OCI-LY7 (cell line): ENCODE measurements around the gene SETD3. TPM values are rescaled to one million over a fixed set of nuclear protein-coding genes. Genes with fewer than 3 reads are reported as not detected.

Experiments used
- BruUV-seq: library from RNA; stranded (reverse); fragments of 400-500 nt; replicated peaks from 2 replicates; lab custom pipeline; 2021; lab: Mats Ljungman, UMichigan
- CTCF ChIA-PET: fragments of 300-600 bp; sonication (Branson Sonifier 250); formaldehyde crosslinking; loops from one replicate; lab custom pipeline; 2022; ENCODE audit warnings: antibody characterized with exemption; ENCODE audit not compliant: unreplicated experiment; lab: Charles Lee
- POLR2A ChIA-PET: fragments of 300-600 bp; sonication (Branson Sonifier 250); formaldehyde crosslinking; loops from one replicate; lab custom pipeline; 2022; ENCODE audit warnings: antibody characterized with exemption; lab: Charles Lee
- DNase-seq: peaks from one replicate; pipeline ENCODE4 v3.0.0-alpha.2; 2015; ENCODE audit warnings: low spot score
- H2AFZ ChIP-seq: fragments of 200-600 bp; sonication (generic), shearing (Covaris generic); 2 replicates; pipeline ENCODE4 v1.6.1; 2014; ENCODE audit warnings: mild to moderate bottlenecking, antibody characterized with exemption, low read length, moderate library complexity
- H3K27ac ChIP-seq: fragments of 200-600 bp; sonication (generic); 2 replicates; pipeline ENCODE4 v1.5.1; 2014; ENCODE audit warnings: mixed run types, low read depth, mild to moderate bottlenecking, moderate library complexity, low read length, inconsistent platforms; ENCODE audit not compliant: poor library complexity, severe bottlenecking
- H3K36me3 ChIP-seq: fragments of 200-600 bp; sonication (generic); 2 replicates; pipeline ENCODE4 v1.6.1; 2014; ENCODE audit warnings: mild to moderate bottlenecking, antibody characterized with exemption, low read length, moderate library complexity, mixed read lengths; ENCODE audit not compliant: insufficient read depth
- H3K4me1 ChIP-seq: fragments of 200-600 bp; sonication (generic); 2 replicates; pipeline ENCODE4 v1.5.1; 2014; ENCODE audit warnings: mild to moderate bottlenecking, low read length; ENCODE audit not compliant: insufficient read depth, poor library complexity, severe bottlenecking
- H3K4me2 ChIP-seq: fragments of 200-600 bp; sonication (generic); 2 replicates; pipeline ENCODE4 v1.6.1; 2014; ENCODE audit warnings: mild to moderate bottlenecking, low read length
- H3K4me3 ChIP-seq: fragments of 200-600 bp; sonication (generic); 2 replicates; pipeline ENCODE4 v1.5.1; 2014; ENCODE audit warnings: mild to moderate bottlenecking, low read depth, low read length; ENCODE audit not compliant: poor library complexity, severe bottlenecking
- H3K79me2 ChIP-seq: fragments of 200-600 bp; sonication (generic); 2 replicates; pipeline ENCODE4 v1.6.1; 2016; ENCODE audit warnings: low read depth, mild to moderate bottlenecking, low read length, moderate library complexity, mixed read lengths; ENCODE audit not compliant: insufficient read depth
- H3K9me2 ChIP-seq: fragments of 200-600 bp; sonication (generic); 2 replicates; pipeline ENCODE4 v1.6.1; 2016; ENCODE audit warnings: mild to moderate bottlenecking, low read length, mixed read lengths; ENCODE audit not compliant: insufficient read depth
- H3K9me3 ChIP-seq: fragments of 200-600 bp; sonication (generic); 2 replicates; pipeline ENCODE4 v1.6.1; 2014; ENCODE audit warnings: mild to moderate bottlenecking, mixed run types, low read length, mixed read lengths
- H4K20me1 ChIP-seq: fragments of 200-600 bp; sonication (generic); 2 replicates; pipeline ENCODE4 v1.6.1; 2014; ENCODE audit warnings: mild to moderate bottlenecking, antibody characterized with exemption, low read length, moderate library complexity, mixed read lengths; ENCODE audit not compliant: insufficient read depth
- EZH2phosphoT487 ChIP-seq: fragments of 200-600 bp; sonication (generic); IDR thresholded peaks from 2 replicates; pipeline ENCODE4 v1.6.1; 2018; ENCODE audit warnings: low read depth, borderline replicate concordance, mild to moderate bottlenecking, mixed run types, antibody characterized with exemption, low read length, moderate library complexity, mixed read lengths
- intact Hi-C: fragments of 100-400 bp; cut with micrococcal nuclease; formaldehyde crosslinking; loops from one replicate; pipeline ENCODE4 v1.10.0; 2022; ENCODE audit not compliant: unreplicated experiment
- total RNA-seq, 2 experiments: library from RNA; depleted of rRNA in 1 of 2; stranded (reverse); fragments of >200 nt in 1 of 2; shearing (Covaris generic) in 1 of 2; gene quantifications; 2 replicates each; pipeline ENCODE4 v1.2.3, GENCODE V29; 2014 to 2022
- TF ChIP-seq, protein P1 (sequence below): fragments of 200-600 bp; sonication (generic); conservative IDR thresholded peaks from 2 replicates; pipeline ENCODE4 v1.5.1; 2014; ENCODE audit warnings: mild to moderate bottlenecking, antibody characterized with exemption, low read length, moderate library complexity, mixed read lengths

Gene SETD3
- total RNA-seq, 2 experiments from 2014 or later, result 42.4 to 65.5 TPM

- no peak overlapping the region for H3K4me2 ChIP-seq
- no peak for TF ChIP-seq EZH2phosphoT487
- TF ChIP-seq, protein P1, sequence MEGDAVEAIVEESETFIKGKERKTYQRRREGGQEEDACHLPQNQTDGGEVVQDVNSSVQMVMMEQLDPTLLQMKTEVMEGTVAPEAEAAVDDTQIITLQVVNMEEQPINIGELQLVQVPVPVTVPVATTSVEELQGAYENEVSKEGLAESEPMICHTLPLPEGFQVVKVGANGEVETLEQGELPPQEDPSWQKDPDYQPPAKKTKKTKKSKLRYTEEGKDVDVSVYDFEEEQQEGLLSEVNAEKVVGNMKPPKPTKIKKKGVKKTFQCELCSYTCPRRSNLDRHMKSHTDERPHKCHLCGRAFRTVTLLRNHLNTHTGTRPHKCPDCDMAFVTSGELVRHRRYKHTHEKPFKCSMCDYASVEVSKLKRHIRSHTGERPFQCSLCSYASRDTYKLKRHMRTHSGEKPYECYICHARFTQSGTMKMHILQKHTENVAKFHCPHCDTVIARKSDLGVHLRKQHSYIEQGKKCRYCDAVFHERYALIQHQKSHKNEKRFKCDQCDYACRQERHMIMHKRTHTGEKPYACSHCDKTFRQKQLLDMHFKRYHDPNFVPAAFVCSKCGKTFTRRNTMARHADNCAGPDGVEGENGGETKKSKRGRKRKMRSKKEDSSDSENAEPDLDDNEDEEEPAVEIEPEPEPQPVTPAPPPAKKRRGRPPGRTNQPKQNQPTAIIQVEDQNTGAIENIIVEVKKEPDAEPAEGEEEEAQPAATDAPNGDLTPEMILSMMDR, result no peak
- no peak for DNase-seq
- peaks cover 41% of the 10 kb centered on the region for H3K4me1 ChIP-seq
- no peaks in the 10 kb centered on the region; the same call in 1 of the 2 replicates for H3K79me2 ChIP-seq
- no peaks in the 10 kb centered on the region for H4K20me1 ChIP-seq
- H3K36me3 ChIP-seq, result peaks cover 6% of the 10 kb centered on the region; the same call in 1 of the 2 replicates
- BruUV-seq, result no TSS peak
- CTCF ChIA-PET, result no interaction called here
- no peak overlapping the region for H2AFZ ChIP-seq
- H3K9me3 ChIP-seq, result no peaks in the 10 kb centered on the region
- intact Hi-C loops, result no loop called here
- no peaks in the 10 kb centered on the region for H3K9me2 ChIP-seq
- no peak overlapping the region for H3K27ac ChIP-seq
- no peak overlapping the region for H3K4me3 ChIP-seq
- POLR2A ChIA-PET, result interaction anchor here (0.5 kb wide), 1 partner anchor 392 kb away, joined by 3 read pairs; no protein-coding TSS in a partner anchor
Observed at GRCh38 chr14:99422228-99423010, 58.2 kb downstream of the SETD3 start.

GRCh38 chr14:99420711-99421110 lies 59.9 kb downstream of the SETD3 start:
- BruUV-seq, result no TSS peak
- no peak for TF ChIP-seq EZH2phosphoT487
- TF ChIP-seq, protein P1, result no peak
- ChIA-PET CTCF (no interaction called here), POLR2A (no interaction called here)
- Histone ChIP-seq H4K20me1 (no peaks in the 10 kb centered on the region), H3K4me2 (no peak overlapping the region), H3K9me2 (no peaks in the 10 kb centered on the region), H3K4me1 (peaks cover 24% of the 10 kb centered on the region), H3K9me3 (no peaks in the 10 kb centered on the region), H3K36me3 (no peaks in the 10 kb centered on the region), H2AFZ (no peak overlapping the region), H3K4me3 (no peak overlapping the region), H3K79me2 (no peaks in the 10 kb centered on the region), H3K27ac (no peak overlapping the region)
- intact Hi-C loops, result no loop called here
- DNase-seq, result no peak

DNA sequence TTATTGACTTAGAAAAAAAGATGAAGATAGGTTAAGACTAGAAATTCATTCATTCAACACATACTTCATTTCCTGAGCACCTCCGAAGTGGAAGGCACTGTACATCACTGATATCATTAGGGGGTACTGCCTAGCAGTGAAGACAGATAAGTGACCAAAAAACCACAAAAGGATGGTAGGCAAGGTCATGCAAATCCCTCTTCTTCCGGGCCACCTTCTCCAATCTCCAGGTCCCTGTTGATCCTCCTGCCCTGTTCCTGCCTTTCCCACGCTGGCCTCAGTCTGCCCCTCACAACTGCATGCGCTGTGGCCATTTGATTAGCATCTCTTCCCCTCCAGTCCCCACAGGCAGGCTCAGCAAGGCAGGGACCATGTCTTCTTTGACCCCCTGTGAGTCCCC lies 60.8 kb downstream of the SETD3 start:
- H3K79me2 ChIP-seq, result no peaks in the 10 kb centered on the region
- no peak overlapping the region for H3K4me3 ChIP-seq
- H3K9me3 ChIP-seq, result no peaks in the 10 kb centered on the region
- intact Hi-C loops, result no loop called here
- ChIA-PET CTCF (no interaction called here), POLR2A (interaction anchor here (0.7 kb wide), 1 partner anchor 85 kb away, joined by 3 read pairs; no protein-coding TSS in a partner anchor)
- H3K9me2 ChIP-seq, result no peaks in the 10 kb centered on the region
- H2AFZ ChIP-seq, result no peak overlapping the region
- no peak for DNase-seq
- H3K4me1 ChIP-seq, result peaks cover 20% of the 10 kb centered on the region
- TF ChIP-seq, protein P1, result no peak
- TF ChIP-seq EZH2phosphoT487, result no peak
- H3K27ac ChIP-seq, result no peak overlapping the region
- BruUV-seq, result no TSS peak
- no peak overlapping the region for H3K4me2 ChIP-seq
- H3K36me3 ChIP-seq, result no peaks in the 10 kb centered on the region
- H4K20me1 ChIP-seq, result no peaks in the 10 kb centered on the region
